Trophoblast cell (in vitro differentiated cells and primary cell): Measurements from ENCODE around the gene PDIA3.

ENCODE experiments used
- DNase-seq, 2 donors: peaks; one replicate each; pipeline ENCODE4 v3.0.0-alpha.2; 2016
- H2AFZ ChIP-seq: 2 replicates; pipeline ENCODE4 v1.6.1; 2013; ENCODE audit warnings: low read length, moderate library complexity, mild to moderate bottlenecking; ENCODE audit not compliant: insufficient read depth, poor library complexity
- H2AK5ac ChIP-seq: 2 replicates; pipeline ENCODE4 v1.6.1; 2013; ENCODE audit warnings: mild to moderate bottlenecking, low read length
- H2BK120ac ChIP-seq: 2 replicates; pipeline ENCODE4 v1.6.1; 2013; ENCODE audit warnings: low read length, mild to moderate bottlenecking, moderate library complexity; ENCODE audit not compliant: insufficient read depth, poor library complexity
- H2BK12ac ChIP-seq: 2 replicates; pipeline ENCODE4 v1.6.1; 2013; ENCODE audit warnings: mild to moderate bottlenecking, low read length, moderate library complexity
- H2BK5ac ChIP-seq: 2 replicates; pipeline ENCODE4 v1.6.1; 2013; ENCODE audit warnings: low read length, low read depth, moderate library complexity, mild to moderate bottlenecking; ENCODE audit not compliant: poor library complexity
- H3K14ac ChIP-seq: 2 replicates; pipeline ENCODE4 v1.6.1; 2013; ENCODE audit warnings: mild to moderate bottlenecking, low read length
- H3K18ac ChIP-seq: 2 replicates; pipeline ENCODE4 v1.6.1; 2013; ENCODE audit warnings: mild to moderate bottlenecking, low read length
- H3K23ac ChIP-seq: 2 replicates; pipeline ENCODE4 v1.6.1; 2013; ENCODE audit warnings: low read length
- H3K27ac ChIP-seq: 2 replicates; pipeline ENCODE4 v1.5.1; 2013; ENCODE audit warnings: low read depth, mild to moderate bottlenecking, inconsistent platforms, low read length, moderate library complexity
- H3K27me3 ChIP-seq: 2 replicates; pipeline ENCODE4 v1.6.1; 2013; ENCODE audit warnings: inconsistent platforms, mild to moderate bottlenecking, low read length, moderate library complexity; ENCODE audit not compliant: insufficient read depth
- H3K36me3 ChIP-seq, 2 experiments: 1 replicate in 1 of 2; 2 replicates in 1 of 2; pipeline ENCODE4 v1.6.1; 2013; ENCODE audit warnings: low read length in 2 of 2, mild to moderate bottlenecking in 2 of 2, moderate library complexity in 1 of 2; ENCODE audit not compliant: insufficient read depth in 2 of 2, control insufficient read depth in 1 of 2
- H3K4ac ChIP-seq: 2 replicates; pipeline ENCODE4 v1.6.1; 2013; ENCODE audit warnings: low read depth, mild to moderate bottlenecking, low read length, moderate library complexity
- H3K4me1 ChIP-seq, 2 experiments: 1 replicate in 1 of 2; 2 replicates in 1 of 2; pipeline ENCODE4 v1.6.1; 2013; ENCODE audit warnings: low read length in 2 of 2, mild to moderate bottlenecking in 2 of 2, moderate library complexity in 1 of 2; ENCODE audit not compliant: insufficient read depth in 2 of 2, control insufficient read depth in 1 of 2
- H3K4me2 ChIP-seq: 2 replicates; pipeline ENCODE4 v1.6.1; 2013; ENCODE audit warnings: inconsistent platforms, mild to moderate bottlenecking, low read length, moderate library complexity
- H3K4me3 ChIP-seq: 2 replicates; pipeline ENCODE4 v1.5.1; 2013; ENCODE audit warnings: mild to moderate bottlenecking, low read depth, low read length, inconsistent platforms
- H3K79me1 ChIP-seq: one replicate; pipeline ENCODE4 v1.6.1; 2013; ENCODE audit warnings: low read length
- H3K79me2 ChIP-seq: 2 replicates; pipeline ENCODE4 v1.6.1; 2013; ENCODE audit warnings: low read length, mild to moderate bottlenecking; ENCODE audit not compliant: control insufficient read depth, insufficient read depth, poor library complexity
- H3K9ac ChIP-seq: 2 replicates; pipeline ENCODE4 v1.6.1; 2013; ENCODE audit warnings: mild to moderate bottlenecking, low read length
- H3K9me3 ChIP-seq: 2 replicates; pipeline ENCODE4 v1.6.1; 2013; ENCODE audit warnings: low read depth, mild to moderate bottlenecking, control low read depth, inconsistent platforms, low read length; ENCODE audit not compliant: insufficient read depth
- H4K12ac ChIP-seq: 2 replicates; pipeline ENCODE4 v1.6.1; 2013; ENCODE audit warnings: low read depth, mild to moderate bottlenecking, low read length, moderate library complexity
- H4K8ac ChIP-seq: 2 replicates; pipeline ENCODE4 v1.6.1; 2013; ENCODE audit warnings: low read depth, mild to moderate bottlenecking, low read length, moderate library complexity
- H4K91ac ChIP-seq: one replicate; pipeline ENCODE4 v1.6.1; 2013; ENCODE audit warnings: low read depth, mild to moderate bottlenecking, low read length, moderate library complexity
- WGBS: extraction: QIAGEN DNeasy Blood & Tissue Kit; methylation state at CpG from one replicate; pipeline ENCODE4 v1.1.7; 2013; ENCODE audit warnings: missing lambda C conversion rate; ENCODE audit not compliant: insufficient read length, insufficient coverage; ENCODE audit errors: extremely low coverage; 5-methylcytosine and 5-hydroxymethylcytosine counted together

The PDIA3 gene

GRCh38 chr15:43795197-43795596 lies 49.0 kb downstream of the PDIA3 start:
- Histone ChIP-seq H4K91ac (no peak overlapping the region), H3K18ac (no peak overlapping the region), H3K4me3 (no peak overlapping the region), H3K9ac (no peak overlapping the region), H3K14ac (no peak overlapping the region), H3K27ac (no peak overlapping the region), H3K4me2 (no peak overlapping the region), H3K23ac (no peak overlapping the region), H2AFZ (no peak overlapping the region), H3K79me2 (peaks cover 12% of the 10 kb centered on the region), H2BK12ac (no peak overlapping the region), H4K12ac (no peak overlapping the region), H3K4ac (no peak overlapping the region), H2AK5ac (no peak overlapping the region), H3K9me3 (peaks cover 2% of the 10 kb centered on the region), H4K8ac (no peak overlapping the region), H3K27me3 (no peaks in the 10 kb centered on the region), H2BK5ac (no peak overlapping the region), H3K36me3 (peaks cover 36 to 42% of the 10 kb centered on the region in 2 experiments), H3K79me1 (peaks cover 15% of the 10 kb centered on the region), H3K4me1 (peaks cover 13 to 27% of the 10 kb centered on the region in 2 experiments), H2BK120ac (no peak overlapping the region)
- WGBS = no CpG with 5 or more reads among the region's 2 CpGs
- DNase-seq = no peak

GRCh38 chr15:43795997-43796396 lies 49.8 kb downstream of the PDIA3 start:
- Histone ChIP-seq H4K12ac (no peak overlapping the region), H2BK120ac (no peak overlapping the region), H4K91ac (no peak overlapping the region), H2AFZ (no peak overlapping the region), H2AK5ac (no peak overlapping the region), H3K9ac (no peak overlapping the region), H3K36me3 (peaks cover 36 to 42% of the 10 kb centered on the region in 2 experiments), H3K9me3 (peaks cover 2% of the 10 kb centered on the region), H3K79me1 (peaks cover 18% of the 10 kb centered on the region), H2BK5ac (no peak overlapping the region), H3K4ac (no peak overlapping the region), H4K8ac (no peak overlapping the region), H3K14ac (no peak overlapping the region), H3K18ac (no peak overlapping the region), H2BK12ac (no peak overlapping the region), H3K79me2 (peaks cover 15% of the 10 kb centered on the region), H3K23ac (no peak overlapping the region), H3K27ac (no peak overlapping the region), H3K4me2 (no peak overlapping the region), H3K4me1 (peaks cover 14 to 27% of the 10 kb centered on the region in 2 experiments), H3K4me3 (no peak overlapping the region), H3K27me3 (no peaks in the 10 kb centered on the region)
- DNase-seq = no peak

- peaks cover 17% of the 10 kb centered on the region for H3K79me1 ChIP-seq
- H4K12ac ChIP-seq = no peak overlapping the region
- H3K4me2 ChIP-seq = no peak overlapping the region
- no peak overlapping the region for H2AFZ ChIP-seq
- H3K36me3 ChIP-seq = peaks cover 36 to 45% of the 10 kb centered on the region in 2 experiments
- H3K4me1 ChIP-seq = peaks cover 14 to 29% of the 10 kb centered on the region in 2 experiments
- no peak overlapping the region for H2BK12ac ChIP-seq
- no peak overlapping the region for H2AK5ac ChIP-seq
- no CpG with 5 or more reads among the region's 3 CpGs for WGBS
- no peak overlapping the region for H3K18ac ChIP-seq
- H4K91ac ChIP-seq = no peak overlapping the region
- no peak overlapping the region for H3K4me3 ChIP-seq
- H4K8ac ChIP-seq = no peak overlapping the region
- DNase-seq = no peak
- H3K23ac ChIP-seq = no peak overlapping the region
- H3K4ac ChIP-seq = no peak overlapping the region
- no peak overlapping the region for H3K9ac ChIP-seq
- H3K14ac ChIP-seq = no peak overlapping the region
- no peak overlapping the region for H2BK120ac ChIP-seq
- H2BK5ac ChIP-seq = no peak overlapping the region
- H3K27ac ChIP-seq = no peak overlapping the region
- H3K79me2 ChIP-seq = peaks cover 15% of the 10 kb centered on the region
- H3K27me3 ChIP-seq = no peaks in the 10 kb centered on the region
- peaks cover 2% of the 10 kb centered on the region for H3K9me3 ChIP-seq
Observed at GRCh38 chr15:43796566-43796965, 50.3 kb downstream of the PDIA3 start.

- Histone ChIP-seq H3K4me3 (no peak overlapping the region), H3K27ac (peak overlapping the region; percentile 31), H3K9ac (no peak overlapping the region), H4K91ac (peak overlapping the region; percentile 73), H2BK120ac (no peak overlapping the region), H3K18ac (no peak overlapping the region), H3K27me3 (no peaks in the 10 kb centered on the region), H2BK12ac (no peak overlapping the region), H3K4me2 (no peak overlapping the region), H3K4me1 (peaks cover 6 to 20% of the 10 kb centered on the region in 2 experiments), H2BK5ac (no peak overlapping the region), H2AFZ (no peak overlapping the region), H4K8ac (peak overlapping the region; percentile 67), H3K79me1 (peaks cover 8% of the 10 kb centered on the region), H3K36me3 (peaks cover 30 to 49% of the 10 kb centered on the region in 2 experiments), H4K12ac (peak overlapping the region; percentile 88), H3K9me3 (peaks cover 2% of the 10 kb centered on the region), H3K14ac (peak overlapping the region; percentile 16), H2AK5ac (peak overlapping the region; percentile 40), H3K23ac (no peak overlapping the region), H3K4ac (peak overlapping the region; percentile 38), H3K79me2 (peaks cover 3% of the 10 kb centered on the region)
- DNase-seq = no peak
- WGBS = no CpG with 5 or more reads among the region's 16 CpGs
Observed at GRCh38 chr15:43799209-43799944, 53.1 kb downstream of the PDIA3 start.
